ENCODE measurements around the gene ELMO1. TPM values are rescaled to one million over a fixed set of nuclear protein-coding genes. Genes with fewer than 3 reads are reported as not detected.

Gene ELMO1
- total RNA-seq, 1 experiment from 2014 or later, result 7.8 TPM

GRCh38 chr7:37096341-37096740 is 352.3 kb downstream of the ELMO1 start:
- no peak overlapping the region for H2AFZ ChIP-seq (ENCODE audit: low read length)
- H3K4me2 ChIP-seq (ENCODE audit: insufficient read depth, insufficient read length, low read length), result no peak overlapping the region
- no CpG with 5 or more reads among the region's 6 CpGs for WGBS (ENCODE audit: extremely low coverage, insufficient read length, low lambda C conversion rate)

More at GRCh38 chr7:37096341-37096740, 352.3 kb downstream of the ELMO1 start:
- no peaks in the 10 kb centered on the region for H3K79me1 ChIP-seq (ENCODE audit: insufficient read depth, low read depth, low read length, poor library complexity, severe bottlenecking)
- no peaks in the 10 kb centered on the region for H3K79me2 ChIP-seq (ENCODE audit: insufficient read depth, low read length)
- no peak overlapping the region for H3K4ac ChIP-seq (ENCODE audit: low read depth, low read length)
- H4K20me1 ChIP-seq (ENCODE audit: control insufficient read depth, insufficient read depth, insufficient read length), result no peaks in the 10 kb centered on the region
- no peak overlapping the region for H3K23ac ChIP-seq (ENCODE audit: insufficient read length, low read depth, low read length)
- Mint-ChIP-seq H3K27me3 (ENCODE audit: low read depth) (no peaks in the 10 kb centered on the region), H3K27ac (no peak overlapping the region; a peak in 2 of 7 replicates), H3K4me3 (no peak overlapping the region), H3K36me3 (ENCODE audit: insufficient read depth in 1 of 3, low read depth in 3 of 3) (peaks cover 0 to 3% (median 0%) of the 10 kb centered on the region in 3 experiments; a peak in 3 of 7 replicates), H3K9me3 (peaks cover 0 to 3% of the 10 kb centered on the region in 2 experiments; a peak in 3 of 5 replicates), H3K4me1 (peaks cover 17% of the 10 kb centered on the region in 2 experiments)
- H2BK20ac ChIP-seq (ENCODE audit: low read depth, low read length, poor library complexity, severe bottlenecking), result no peak overlapping the region
- no peak overlapping the region for H2BK15ac ChIP-seq (ENCODE audit: low read depth, low read length)
- H3K23me2 ChIP-seq (ENCODE audit: insufficient read length, low read depth, low read length, poor library complexity, severe bottlenecking), result no peaks in the 10 kb centered on the region
- no peaks in the 10 kb centered on the region for H3K27me3 ChIP-seq (ENCODE audit: insufficient read depth, low read length)
- H2AK5ac ChIP-seq (ENCODE audit: insufficient read length, low read length), result no peak overlapping the region
- H3K9me3 ChIP-seq (ENCODE audit: control insufficient read depth, low read depth, low read length), result no peaks in the 10 kb centered on the region
- no peak overlapping the region for H4K8ac ChIP-seq (replicated peaks; ENCODE audit: insufficient read length, low read depth, low read length)
- H3T11ph ChIP-seq (ENCODE audit: low read length), result no peak overlapping the region
- H3K4me1 ChIP-seq (ENCODE audit: insufficient read depth, low read length), result peaks cover 5% of the 10 kb centered on the region; the same call in 1 of the 2 replicates
- H3K18ac ChIP-seq (ENCODE audit: insufficient read length, low read depth, low read length), result no peak overlapping the region
- no peak overlapping the region for H3K56ac ChIP-seq (ENCODE audit: insufficient read length, low read depth, low read length)
- no peak overlapping the region for H4K91ac ChIP-seq (ENCODE audit: insufficient read length, low read depth, low read length)
- no peak overlapping the region for H3K9ac ChIP-seq (ENCODE audit: extremely low read depth, insufficient read length, low read length)
- H4K5ac ChIP-seq (ENCODE audit: insufficient read length, low read depth, low read length), result no peak overlapping the region
- H3K27ac ChIP-seq (ENCODE audit: insufficient read length, low read depth, low read length), result no peak overlapping the region
- H2BK12ac ChIP-seq (ENCODE audit: insufficient read length, low read depth, low read length), result no peak overlapping the region
- H2BK120ac ChIP-seq (ENCODE audit: low read depth, low read length, poor library complexity, severe bottlenecking), result no peak overlapping the region
- H2BK5ac ChIP-seq (ENCODE audit: insufficient read length, low read length), result no peak overlapping the region
- no peak overlapping the region for H3K14ac ChIP-seq (ENCODE audit: insufficient read depth, low read length)
- DNase-seq, result no peak
- TF ChIP-seq CTCF (conservative IDR thresholded peaks at IDR 0.05), result no peak
